ENCODE results near the gene NHS.
"Not testable (repeated sequence)": the region's sequence is repeated elsewhere in the genome, so short reads cannot be mapped to it uniquely, and the experiment has no call there.

NHS gene

GRCh38 chrX:17409566-17410290 is 34.7 kb downstream of the NHS start:
- FAIRE-seq = no peak

- no peak for FAIRE-seq
These were observed 35.7 kb downstream of the NHS start for GRCh38 chrX:17410651-17411050.

GRCh38 chrX:17411205-17411604 is 36.2 kb downstream of the NHS start:
- FAIRE-seq = no peak

- FAIRE-seq = no peak
These were observed 37.7 kb downstream of the NHS start for GRCh38 chrX:17412692-17413091.

- no peak for FAIRE-seq
These were observed 38.2 kb downstream of the NHS start for GRCh38 chrX:17413228-17413627.

GRCh38 chrX:17414027-17414658 is 39.1 kb downstream of the NHS start:
- FAIRE-seq = no peak

- FAIRE-seq = no peak
These were observed 39.8 kb downstream of the NHS start for GRCh38 chrX:17414839-17415238.

GRCh38 chrX:17415242-17415810 is 40.3 kb downstream of the NHS start:
- no peak for FAIRE-seq

GRCh38 chrX:17417372-17417771 is 42.4 kb downstream of the NHS start:
- no peak for FAIRE-seq

- no peak for FAIRE-seq
These were observed 50.1 kb downstream of the NHS start for GRCh38 chrX:17425136-17425535.

GRCh38 chrX:17425551-17425950 is 50.6 kb downstream of the NHS start:
- FAIRE-seq = no peak

GRCh38 chrX:17431171-17431570 is 56.2 kb downstream of the NHS start:
- FAIRE-seq = no peak

GRCh38 chrX:17432158-17432557 is 57.2 kb downstream of the NHS start:
- FAIRE-seq = no peak

- no peak for FAIRE-seq
These were observed 59.0 kb downstream of the NHS start for GRCh38 chrX:17433965-17434364.

GRCh38 chrX:17435476-17435875 is 60.5 kb downstream of the NHS start:
- FAIRE-seq = no peak

- FAIRE-seq = no peak
These were observed 63.2 kb downstream of the NHS start for GRCh38 chrX:17438221-17438620.

- FAIRE-seq = no peak
These were observed 65.3 kb downstream of the NHS start for GRCh38 chrX:17440258-17440657.

- no peak for FAIRE-seq
These were observed 65.8 kb downstream of the NHS start for GRCh38 chrX:17440836-17441235.

GRCh38 chrX:17441965-17442364 is 67.0 kb downstream of the NHS start:
- no peak for FAIRE-seq

GRCh38 chrX:17442898-17443297 is 67.9 kb downstream of the NHS start:
- no peak for FAIRE-seq

- FAIRE-seq = no peak
These were observed 68.6 kb downstream of the NHS start for GRCh38 chrX:17443556-17443955.

GRCh38 chrX:17446269-17446668 is 71.3 kb downstream of the NHS start:
- FAIRE-seq = not testable (repeated sequence)

GRCh38 chrX:17448188-17448587 is 73.2 kb downstream of the NHS start:
- no peak for FAIRE-seq

GRCh38 chrX:17449866-17450265 is 74.9 kb downstream of the NHS start:
- FAIRE-seq = no peak
